Sigmoid colon (tissue), 7 donors: Measurements from ENCODE around the gene CYGB. TPM values are rescaled to one million over a fixed set of nuclear protein-coding genes. Genes with fewer than 3 reads are reported as not detected.

Source experiments
- DNase-seq: peaks from one replicate; pipeline ENCODE4 v3.0.0-alpha.2; 2019
- H3K27ac ChIP-seq, 4 donors: fragments of 200-600 bp; sonication (generic); one replicate each; pipeline ENCODE4 v1.5.1; 2016 to 2019; ENCODE audit warnings: mild to moderate bottlenecking in 1 of 4
- H3K27me3 ChIP-seq, 3 donors: fragments of 200-600 bp; sonication (generic); one replicate each; pipeline ENCODE4 v1.5.1; 2019; ENCODE audit warnings: mild to moderate bottlenecking in 1 of 3
- H3K36me3 ChIP-seq, 4 donors: fragments of 200-600 bp; sonication (generic); one replicate each; pipeline ENCODE4 v1.5.1; 2016 to 2019
- H3K4me1 ChIP-seq, 4 donors: fragments of 200-600 bp; sonication (generic); one replicate each; pipeline ENCODE4 v1.5.1; 2017 to 2019
- H3K4me3 ChIP-seq, 4 donors: fragments of 200-600 bp; sonication (generic); one replicate each; pipeline ENCODE4 v1.5.1; 2017 to 2019; ENCODE audit warnings: mild to moderate bottlenecking in 2 of 4, moderate library complexity in 1 of 4
- H3K9me3 ChIP-seq, 4 donors: fragments of 200-600 bp in 3 of 4; sonication (generic) in 3 of 4; one replicate each; pipeline versions ENCODE4 v1.5.1 to v1.6.1; 2013 to 2019
- CTCF ChIP-seq, 4 experiments: fragments of 450-650 bp in 3 of 4; fragments of 200-600 bp in 1 of 4; IDR thresholded peaks; one replicate each; pipeline ENCODE4 v1.5.1; 2016 to 2019; ENCODE audit warnings: antibody characterized with exemption in 4 of 4, mild to moderate bottlenecking in 3 of 4, moderate library complexity in 2 of 4
- EP300 ChIP-seq, 4 donors: sonication (generic); formaldehyde crosslinking; IDR thresholded peaks; one replicate each; pipeline ENCODE4 v1.6.1; 2017; ENCODE audit warnings: antibody characterized with exemption in 4 of 4
- POLR2A ChIP-seq, 2 donors: fragments of 450-650 bp; IDR thresholded peaks; one replicate each; pipeline ENCODE4 v1.6.1; 2016; ENCODE audit warnings: antibody characterized with exemption in 2 of 2, mild to moderate bottlenecking in 2 of 2, moderate library complexity in 2 of 2
- POLR2AphosphoS5 ChIP-seq, 4 donors: sonication (generic); formaldehyde crosslinking; IDR thresholded peaks; one replicate each; pipeline ENCODE4 v1.6.1; 2017; ENCODE audit warnings: antibody characterized with exemption in 4 of 4
- WGBS, 2 donors: extraction: QIAGEN DNeasy Blood & Tissue Kit; methylation state at CpG; one replicate each; pipeline ENCODE4 v1.1.7; 2013; 5-methylcytosine and 5-hydroxymethylcytosine counted together
- intact Hi-C: fragments of 100-400 bp; cut with DNase I; formaldehyde crosslinking; loops from one replicate; pipeline ENCODE4 v1.15.1; 2023
- polyA plus RNA-seq, 3 donors: library from polyadenylated mRNA; stranded (reverse); fragments of 200-250 nt; gene quantifications; one replicate each; pipeline ENCODE4 v1.2.3, GENCODE V29; 2013
- total RNA-seq, 4 donors: library from RNA; depleted of rRNA; stranded (reverse); fragments of >200 nt; gene quantifications; one replicate each; pipeline ENCODE4 v1.1.0, GENCODE V29; 2016
- donor health status: healthy with polysubstance abuse.
- donor health status: Bipolar disorder and iron deficiency.
- donor health status: healthy.

Gene CYGB
- total and polyA plus RNA-seq, 7 donors, result 9.7 to 33.4 (median 19.0) TPM

DNA sequence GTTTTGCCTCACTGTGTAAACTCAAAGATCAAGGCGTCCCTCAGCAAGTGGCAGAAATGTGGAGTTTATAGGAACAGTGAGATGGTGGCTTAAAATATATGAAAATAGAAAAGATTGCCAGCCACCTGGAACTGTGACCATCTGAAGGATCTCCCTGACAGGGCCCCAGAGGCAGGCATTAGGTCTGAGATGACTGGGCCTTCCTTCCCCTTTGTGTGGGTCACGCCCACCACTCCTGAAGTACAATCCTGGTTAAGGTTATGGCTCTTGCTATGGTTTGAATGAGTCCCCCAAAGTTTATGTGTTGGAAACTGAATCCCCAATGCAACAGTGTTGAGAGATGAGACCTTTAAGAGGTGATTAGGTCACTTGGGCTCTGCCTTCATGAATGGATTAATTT, 41.8 kb upstream of the CYGB start:
- Histone ChIP-seq H3K9me3 (no peaks in the 10 kb centered on the region), H3K27me3 (peaks cover 0 to 3% (median 0%) of the 10 kb centered on the region in 3 donors), H3K36me3 (no peaks in the 10 kb centered on the region), H3K27ac (no peak overlapping the region), H3K4me1 (no peaks in the 10 kb centered on the region), H3K4me3 (no peak overlapping the region)
- DNase-seq, result no peak
- intact Hi-C loops, result no loop called here
- WGBS, 2 donors, result 88% methylated on average over 2 of the region's 2 CpGs
- TF ChIP-seq POLR2A (IDR thresholded peaks at IDR 0.05) (no peak), POLR2AphosphoS5 (IDR thresholded peaks at IDR 0.05) (no peak), CTCF (IDR thresholded peaks at IDR 0.05) (no peak), EP300 (IDR thresholded peaks at IDR 0.05) (no peak)

DNA sequence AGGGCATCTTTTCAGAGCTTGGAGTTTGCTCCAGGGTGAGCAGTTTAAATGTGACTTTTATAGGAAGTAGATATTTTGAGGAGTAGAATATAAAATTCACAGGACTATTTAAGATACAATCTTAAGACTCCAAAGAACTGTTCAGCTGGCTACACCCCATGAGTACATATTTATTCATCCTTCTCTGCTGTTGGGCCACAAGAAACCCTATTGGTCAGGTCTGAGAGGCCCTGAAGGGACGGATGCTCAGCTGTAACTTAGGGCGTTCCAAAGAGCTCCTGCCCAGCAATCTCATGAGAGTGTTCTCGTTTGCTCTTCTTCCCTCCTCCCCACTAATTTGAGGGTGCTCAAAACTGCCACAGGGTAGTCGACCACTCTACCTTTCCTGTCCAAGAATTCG, 40.9 kb upstream of the CYGB start:
- WGBS, 2 donors, result 26 to 72% methylated on average over 5 of the region's 5 CpGs
- DNase-seq, result no peak
- H3K9me3 ChIP-seq, result no peaks in the 10 kb centered on the region
- no peaks in the 10 kb centered on the region for H3K4me1 ChIP-seq
- no peaks in the 10 kb centered on the region for H3K36me3 ChIP-seq
- TF ChIP-seq CTCF (IDR thresholded peaks at IDR 0.05), result no peak
- no peak for TF ChIP-seq POLR2AphosphoS5 (IDR thresholded peaks at IDR 0.05)
- TF ChIP-seq EP300 (IDR thresholded peaks at IDR 0.05), result no peak
- TF ChIP-seq POLR2A (IDR thresholded peaks at IDR 0.05), result no peak
- H3K27ac ChIP-seq, result no peak overlapping the region
- no peaks in the 10 kb centered on the region for H3K27me3 ChIP-seq
- H3K4me3 ChIP-seq, result no peak overlapping the region
- intact Hi-C loops, result no loop called here

DNA sequence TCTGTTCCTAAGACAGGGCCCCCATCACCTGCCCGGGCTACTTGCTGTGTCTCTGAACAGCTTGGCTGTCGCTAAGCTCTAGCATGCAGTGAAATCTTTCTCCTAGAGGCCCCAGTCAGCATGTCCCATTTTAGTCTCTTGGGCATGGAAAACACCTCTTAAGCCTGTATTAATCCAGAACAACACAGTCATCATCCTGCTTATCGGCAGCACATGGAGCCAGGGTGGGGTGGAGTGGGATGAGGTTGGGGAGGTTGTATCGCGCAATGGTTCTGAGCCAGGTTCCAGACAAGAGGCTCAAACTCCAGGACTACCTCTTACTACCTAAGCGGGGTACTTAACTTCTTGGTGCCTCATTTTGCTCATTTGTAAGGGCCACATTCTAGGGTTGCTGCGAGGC, 40.4 kb upstream of the CYGB start:
- H3K4me1 ChIP-seq, result no peaks in the 10 kb centered on the region
- no peak overlapping the region for H3K27ac ChIP-seq

GRCh38 chr17:76576189-76576588, 38.7 kb upstream of the CYGB start:
- 89 to 93% methylated on average over 9 of the region's 9 CpGs for WGBS, 2 donors
- no peaks in the 10 kb centered on the region for H3K36me3 ChIP-seq
- H3K4me1 ChIP-seq, result no peaks in the 10 kb centered on the region
- intact Hi-C loops, result no loop called here
- TF ChIP-seq CTCF (IDR thresholded peaks at IDR 0.05) (no peak), POLR2AphosphoS5 (IDR thresholded peaks at IDR 0.05) (no peak), POLR2A (IDR thresholded peaks at IDR 0.05) (no peak), EP300 (IDR thresholded peaks at IDR 0.05) (no peak)
- H3K4me3 ChIP-seq, result no peak overlapping the region
- H3K27ac ChIP-seq, result no peak overlapping the region
- H3K9me3 ChIP-seq, result no peaks in the 10 kb centered on the region
- no peak for DNase-seq
- no peaks in the 10 kb centered on the region for H3K27me3 ChIP-seq

More for the DNA sequence above, 40.4 kb upstream of the CYGB start:
- 93 to 96% methylated on average over 7 of the region's 7 CpGs for WGBS, 2 donors
- intact Hi-C loops, result no loop called here
- TF ChIP-seq CTCF (IDR thresholded peaks at IDR 0.05) (no peak), POLR2A (IDR thresholded peaks at IDR 0.05) (no peak), EP300 (IDR thresholded peaks at IDR 0.05) (no peak), POLR2AphosphoS5 (IDR thresholded peaks at IDR 0.05) (no peak)
- no peak for DNase-seq
- Histone ChIP-seq H3K27me3 (no peaks in the 10 kb centered on the region), H3K36me3 (no peaks in the 10 kb centered on the region), H3K9me3 (no peaks in the 10 kb centered on the region), H3K4me3 (no peak overlapping the region)

DNA sequence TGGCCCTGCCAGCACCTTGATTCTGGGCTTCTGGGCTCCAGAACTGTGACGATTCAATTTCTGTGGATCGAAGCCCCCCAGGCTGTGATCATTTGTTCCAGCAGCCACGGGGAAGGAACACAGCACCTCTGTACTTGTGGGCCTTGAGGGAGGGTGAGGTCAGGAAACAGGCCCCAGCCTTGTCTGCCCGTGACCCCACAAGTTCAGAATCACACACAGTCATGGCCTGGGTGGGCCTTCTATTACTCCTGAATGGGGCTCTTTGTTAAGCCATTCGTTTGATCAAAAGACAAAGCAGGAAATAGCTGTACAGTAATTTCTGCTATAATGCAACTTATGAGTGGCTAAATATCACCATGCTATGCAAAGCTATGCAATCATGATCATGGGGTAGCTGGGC, 38.1 kb upstream of the CYGB start:
- Histone ChIP-seq H3K36me3 (no peaks in the 10 kb centered on the region), H3K9me3 (no peaks in the 10 kb centered on the region), H3K27ac (peak overlapping the region in 3 of 4 donors; percentile 47 to 65 (median 55)), H3K4me3 (no peak overlapping the region), H3K27me3 (no peaks in the 10 kb centered on the region), H3K4me1 (no peaks in the 10 kb centered on the region)
- peak in 3 of 4 donors; percentile 6 to 37 (median 25) for TF ChIP-seq POLR2AphosphoS5 (IDR thresholded peaks at IDR 0.05)
- TF ChIP-seq CTCF (IDR thresholded peaks at IDR 0.05), result no peak
- intact Hi-C loops, result no loop called here
- WGBS, 2 donors, result 74 to 76% methylated on average over 5 of the region's 5 CpGs
- DNase-seq, result no peak
